Ascending aorta (tissue), 2 donors: ENCODE measurements around the gene C20orf204. TPM values are rescaled to one million over a fixed set of nuclear protein-coding genes. Genes with fewer than 3 reads are reported as not detected.

Experiments
- DNase-seq, 2 donors: peaks; one replicate each; pipeline ENCODE4 v3.0.0-alpha.2; 2019; ENCODE audit warnings: low spot score in 2 of 2
- H3K27ac ChIP-seq, 2 donors: fragments of 200-600 bp; sonication (generic); one replicate each; pipeline ENCODE4 v1.5.1; 2016 to 2017; ENCODE audit warnings: mild to moderate bottlenecking in 1 of 2
- H3K27me3 ChIP-seq: fragments of 200-600 bp; sonication (generic); one replicate; pipeline ENCODE4 v1.5.1; 2017
- H3K36me3 ChIP-seq, 2 donors: fragments of 200-600 bp; sonication (generic); one replicate each; pipeline ENCODE4 v1.5.1; 2016
- H3K4me1 ChIP-seq, 2 donors: fragments of 200-600 bp; sonication (generic); one replicate each; pipeline ENCODE4 v1.5.1; 2016 to 2017; ENCODE audit warnings: mild to moderate bottlenecking in 1 of 2
- H3K4me3 ChIP-seq, 2 donors: fragments of 200-600 bp; sonication (generic); one replicate each; pipeline ENCODE4 v1.5.1; 2016 to 2017; ENCODE audit warnings: mild to moderate bottlenecking in 1 of 2
- H3K9me3 ChIP-seq, 2 donors: fragments of 200-600 bp; sonication (generic); one replicate each; pipeline ENCODE4 v1.5.1; 2016
- CTCF ChIP-seq, 3 experiments: fragments of 200-600 bp in 2 of 3; fragments of 450-650 bp in 1 of 3; sonication (generic) in 2 of 3; IDR thresholded peaks; one replicate each; pipeline ENCODE4 v1.5.1; 2016 to 2019; ENCODE audit warnings: antibody characterized with exemption in 3 of 3, mild to moderate bottlenecking in 1 of 3, moderate library complexity in 1 of 3
- intact Hi-C: fragments of 100-400 bp; cut with DNase I; formaldehyde crosslinking; loops from one replicate; pipeline ENCODE4 v1.15.1; 2023
- total RNA-seq: library from RNA; depleted of rRNA; stranded (reverse); fragments of >200 nt; gene quantifications from one replicate; pipeline ENCODE4 v1.1.0, GENCODE V29; 2016

Gene C20orf204
- total RNA-seq, 1 donor from 2014 or later: not detected

- H3K27me3 ChIP-seq: no peaks in the 10 kb centered on the region
- H3K36me3 ChIP-seq: no peaks in the 10 kb centered on the region
- H3K27ac ChIP-seq: peak overlapping the region; percentile 74 to 90
- no peak for TF ChIP-seq CTCF (IDR thresholded peaks at IDR 0.05)
- H3K4me3 ChIP-seq: peak overlapping the region; percentile 76 to 93
- peaks cover 16 to 22% of the 10 kb centered on the region in 2 donors for H3K4me1 ChIP-seq
- intact Hi-C loops: loop anchor here (1.0 to 5.0 kb wide), 4 partner anchors 82 to 541 kb away; partner anchors contain the start of genes GMEB2, PPDPF and UCKL1
- H3K9me3 ChIP-seq: no peaks in the 10 kb centered on the region
- no peak for DNase-seq
Measured at GRCh38 chr20:64062276-64062595, 26.3 kb downstream of the C20orf204 start.

GRCh38 chr20:64062596-64063388, 26.8 kb downstream of the C20orf204 start, which contains the start of gene TCEA2:
TCEA2 (plus strand) TSS chr20:64063198; CDS start chr20:64063313, 115 bp downstream.
- Histone ChIP-seq H3K27me3 (no peaks in the 10 kb centered on the region), H3K27ac (peak within 1 kb of the TSS; percentile 87 to 90), H3K4me1 (peaks cover 16 to 22% of the 10 kb centered on the region in 2 donors), H3K4me3 (peak within 1 kb of the TSS; percentile 76 to 93), H3K9me3 (no peaks in the 10 kb centered on the region), H3K36me3 (no peaks in the 10 kb centered on the region)
- TF ChIP-seq CTCF (IDR thresholded peaks at IDR 0.05): no peak
- DNase-seq: peak; percentile 89 to 98
- intact Hi-C loops: loop anchor here (1.0 to 5.0 kb wide), 4 partner anchors 82 to 542 kb away; partner anchors contain the start of genes GMEB2, PPDPF and UCKL1

- intact Hi-C loops: loop anchor here (2.0 to 5.0 kb wide), 3 partner anchors 107 to 543 kb away; partner anchors contain the start of genes GMEB2, PPDPF and UCKL1
- Histone ChIP-seq H3K9me3 (no peaks in the 10 kb centered on the region), H3K27me3 (no peaks in the 10 kb centered on the region), H3K4me1 (peaks cover 16 to 22% of the 10 kb centered on the region in 2 donors), H3K27ac (peak overlapping the region; percentile 87 to 90), H3K36me3 (peaks cover 0 to 1% of the 10 kb centered on the region in 2 donors), H3K4me3 (peak overlapping the region; percentile 76 to 93)
- no peak for TF ChIP-seq CTCF (IDR thresholded peaks at IDR 0.05)
- peak in 1 of 2 donors; percentile 80 for DNase-seq
Measured at GRCh38 chr20:64063389-64064144, 27.6 kb downstream of the C20orf204 start.

GRCh38 chr20:64064145-64064698, 28.2 kb downstream of the C20orf204 start:
- DNase-seq: no peak
- Histone ChIP-seq H3K4me1 (peaks cover 16 to 22% of the 10 kb centered on the region in 2 donors), H3K36me3 (peaks cover 0 to 8% of the 10 kb centered on the region in 2 donors), H3K27me3 (no peaks in the 10 kb centered on the region), H3K4me3 (peak overlapping the region; percentile 76 to 93), H3K9me3 (no peaks in the 10 kb centered on the region), H3K27ac (peak overlapping the region; percentile 87 to 90)
- intact Hi-C loops: loop anchor here (5.0 kb wide), 1 partner anchor 437 kb away; the partner anchor contains the start of gene GMEB2
- TF ChIP-seq CTCF (IDR thresholded peaks at IDR 0.05): no peak
